Measurements from ENCODE around the gene DNAH10.

The DNAH10 gene

DNA sequence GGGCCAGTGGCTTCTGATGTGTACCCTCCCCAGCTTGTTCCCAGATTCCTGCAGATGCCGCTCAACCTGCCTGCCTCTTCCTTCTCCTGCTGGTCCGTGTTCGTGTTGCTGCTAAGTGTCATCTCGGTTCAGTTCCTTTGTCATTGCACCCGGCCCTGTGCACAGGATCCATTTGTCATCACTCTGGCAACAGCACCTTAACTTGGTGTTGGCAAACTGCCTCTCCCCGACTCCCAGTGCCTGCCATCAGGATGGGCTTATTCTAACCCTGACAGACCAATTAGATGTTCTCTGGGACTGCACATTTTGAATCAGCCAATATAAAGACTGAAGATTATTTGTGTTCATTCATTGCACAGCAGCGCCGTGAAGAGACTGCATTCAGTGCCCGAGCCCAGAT, 137.3 kb downstream of the DNAH10 start:
- POLR2A ChIA-PET = no interaction called here
- no peak overlapping the region for H3K4me3 ChIP-seq (ENCODE audit: low read depth, low read length)
- TF ChIP-seq, protein P1, sequence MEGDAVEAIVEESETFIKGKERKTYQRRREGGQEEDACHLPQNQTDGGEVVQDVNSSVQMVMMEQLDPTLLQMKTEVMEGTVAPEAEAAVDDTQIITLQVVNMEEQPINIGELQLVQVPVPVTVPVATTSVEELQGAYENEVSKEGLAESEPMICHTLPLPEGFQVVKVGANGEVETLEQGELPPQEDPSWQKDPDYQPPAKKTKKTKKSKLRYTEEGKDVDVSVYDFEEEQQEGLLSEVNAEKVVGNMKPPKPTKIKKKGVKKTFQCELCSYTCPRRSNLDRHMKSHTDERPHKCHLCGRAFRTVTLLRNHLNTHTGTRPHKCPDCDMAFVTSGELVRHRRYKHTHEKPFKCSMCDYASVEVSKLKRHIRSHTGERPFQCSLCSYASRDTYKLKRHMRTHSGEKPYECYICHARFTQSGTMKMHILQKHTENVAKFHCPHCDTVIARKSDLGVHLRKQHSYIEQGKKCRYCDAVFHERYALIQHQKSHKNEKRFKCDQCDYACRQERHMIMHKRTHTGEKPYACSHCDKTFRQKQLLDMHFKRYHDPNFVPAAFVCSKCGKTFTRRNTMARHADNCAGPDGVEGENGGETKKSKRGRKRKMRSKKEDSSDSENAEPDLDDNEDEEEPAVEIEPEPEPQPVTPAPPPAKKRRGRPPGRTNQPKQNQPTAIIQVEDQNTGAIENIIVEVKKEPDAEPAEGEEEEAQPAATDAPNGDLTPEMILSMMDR (IDR thresholded peaks at IDR 0.05; ENCODE audit: insufficient read depth, low read length, missing control alignments) = no peak
- no peak for DNase-seq (ENCODE audit: low read depth, low spot score)
- CTCF ChIA-PET = no interaction called here

DNA sequence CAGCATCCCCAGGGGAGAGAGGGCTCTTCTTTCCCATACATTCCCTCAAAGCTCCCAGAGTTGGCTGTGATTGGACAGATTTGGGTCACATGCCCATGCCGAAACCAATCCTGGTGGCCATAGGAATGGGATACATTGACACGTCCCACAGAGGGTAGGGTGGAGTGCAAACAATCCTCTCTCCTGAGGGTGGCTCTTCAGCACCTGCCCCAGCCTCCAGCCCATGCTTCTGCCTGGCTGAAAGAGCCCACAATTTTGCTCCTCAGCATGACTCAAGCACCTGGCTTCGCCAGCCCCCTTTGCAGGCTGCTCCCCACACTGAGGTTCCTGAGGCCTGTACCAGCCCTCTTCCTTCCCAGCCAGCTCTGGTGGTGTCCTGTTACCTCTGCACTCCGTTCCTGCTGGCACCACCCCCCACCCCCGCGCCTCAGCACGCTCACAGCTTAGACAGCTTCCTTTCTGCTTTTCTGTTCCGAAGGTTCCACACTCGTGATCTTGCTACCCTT, 138.8 kb downstream of the DNAH10 start:
- TF ChIP-seq, protein P1 (IDR thresholded peaks at IDR 0.05; ENCODE audit: insufficient read depth, low read length, missing control alignments) = no peak
- no peak for DNase-seq (ENCODE audit: low read depth, low spot score)
- no peak overlapping the region for H3K4me3 ChIP-seq (ENCODE audit: low read depth, low read length)
- ChIA-PET POLR2A (no interaction called here), CTCF (interaction anchor here (1.0 kb wide), 2 partner anchors 83 to 131 kb away, joined by 4 to 5 read pairs; no protein-coding TSS in a partner anchor)

DNA sequence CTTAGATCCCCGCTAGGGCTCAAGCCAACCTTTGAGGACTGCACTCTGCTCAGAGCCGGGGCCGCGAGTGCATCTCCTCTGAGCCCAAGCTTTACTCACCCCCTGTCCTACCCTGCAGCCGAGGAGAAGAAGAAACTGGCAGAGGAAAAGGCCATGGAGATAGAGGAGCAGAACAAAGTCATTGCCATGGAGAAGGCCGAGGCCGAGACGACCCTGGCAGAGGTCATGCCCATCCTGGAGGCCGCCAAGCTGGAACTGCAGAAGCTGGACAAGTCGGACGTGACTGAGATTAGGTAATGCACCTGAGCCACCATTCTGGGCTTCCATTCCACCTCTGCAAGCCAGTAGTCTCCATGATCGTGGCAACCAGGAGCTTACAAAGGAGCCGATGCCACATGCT, 140.7 kb downstream of the DNAH10 start:
- ChIA-PET CTCF (interaction anchor here (3.0 to 4.4 kb wide), 6 partner anchors 11 to 83 kb away, joined by 9 to 51 read pairs (median 26); no protein-coding TSS in a partner anchor), POLR2A (no interaction called here)
- DNase-seq (ENCODE audit: low read depth, low spot score) = no peak
- H3K4me3 ChIP-seq (ENCODE audit: low read depth, low read length) = no peak overlapping the region
- TF ChIP-seq, protein P1 (IDR thresholded peaks at IDR 0.05; ENCODE audit: insufficient read depth, low read length, missing control alignments) = no peak

DNA sequence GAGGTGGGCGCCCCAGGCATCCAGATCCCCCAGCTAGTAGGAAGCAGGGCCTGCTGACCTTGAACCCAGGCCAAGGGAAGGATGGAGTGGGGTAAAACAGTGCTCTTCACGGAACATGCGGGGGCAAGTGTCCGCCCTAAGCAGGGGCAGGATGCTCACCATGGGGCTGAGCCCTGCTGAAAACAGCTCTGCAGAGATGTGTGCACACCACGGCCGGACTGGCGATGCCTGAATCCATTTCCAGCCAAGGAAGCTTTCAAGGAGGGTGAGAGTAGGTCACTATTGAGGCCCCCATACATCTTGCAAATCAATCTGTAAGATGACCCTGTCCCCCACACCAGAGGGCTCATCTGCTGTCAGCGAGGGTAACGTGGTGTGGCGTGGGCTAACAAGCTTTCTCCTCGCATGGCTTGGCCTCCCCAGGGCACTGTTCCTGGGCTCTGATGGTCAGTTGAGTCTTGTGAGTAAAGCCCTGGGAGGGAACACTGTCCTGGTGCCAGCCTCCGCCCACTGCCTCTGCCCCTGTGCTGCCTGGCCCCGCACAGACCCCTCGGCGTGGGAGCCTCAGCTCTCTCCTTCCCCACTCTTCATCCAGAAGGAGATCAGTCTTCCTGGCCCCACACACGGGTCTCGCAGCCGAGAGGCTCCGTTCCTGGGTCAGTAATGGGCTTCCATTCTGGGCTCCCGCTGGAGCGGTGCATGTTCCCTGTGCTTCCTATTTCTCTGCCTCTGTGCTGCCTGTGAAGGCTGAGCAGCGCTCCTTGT, 141.4 kb downstream of the DNAH10 start:
- ChIA-PET POLR2A (no interaction called here), CTCF (interaction anchor here (1.0 to 4.4 kb wide), 10 partner anchors 11 to 95 kb away, joined by 3 to 51 read pairs (median 14); no protein-coding TSS in a partner anchor)
- no peak overlapping the region for H3K4me3 ChIP-seq (ENCODE audit: low read depth, low read length)
- TF ChIP-seq, protein P1 (IDR thresholded peaks at IDR 0.05; ENCODE audit: insufficient read depth, low read length, missing control alignments) = no peak
- no peak for DNase-seq (ENCODE audit: low read depth, low spot score)

DNA sequence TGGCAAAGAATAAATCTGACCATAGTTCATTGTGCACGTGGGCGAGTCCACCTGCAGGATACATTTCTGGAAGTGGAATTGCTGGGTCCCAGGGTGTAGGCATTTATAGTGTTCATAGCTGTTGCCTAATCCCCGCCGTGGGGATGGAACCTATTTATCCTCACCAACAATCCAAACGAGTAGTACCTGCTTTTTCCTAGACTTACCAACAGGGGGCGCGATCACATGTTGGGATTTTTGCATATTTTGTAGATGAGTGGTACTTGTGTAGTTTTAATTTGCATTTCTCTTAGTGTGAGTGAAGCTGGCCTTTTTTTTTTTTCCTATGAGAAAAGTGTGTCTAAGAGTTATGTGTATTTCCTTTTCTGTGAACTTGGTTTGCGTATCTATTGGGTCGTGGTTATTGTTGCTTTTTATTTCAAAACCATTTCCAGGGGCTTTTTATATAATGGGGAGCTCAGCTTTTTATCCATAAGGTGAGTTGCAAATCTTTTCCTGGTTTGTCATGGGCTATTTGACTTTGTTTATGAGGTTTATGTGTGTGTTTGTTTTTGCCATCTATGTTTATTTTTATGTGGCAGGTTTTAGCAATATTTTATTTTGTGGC, 143.3 kb downstream of the DNAH10 start:
- TF ChIP-seq, protein P1 (IDR thresholded peaks at IDR 0.05; ENCODE audit: insufficient read depth, low read length, missing control alignments) = peak; percentile 67
- DNase-seq (ENCODE audit: low read depth, low spot score) = no peak
- CTCF ChIA-PET = interaction anchor here (0.6 to 4.4 kb wide), 30 partner anchors 8 to 862 kb away, joined by 3 to 51 read pairs (median 6); no protein-coding TSS in a partner anchor
- H3K4me3 ChIP-seq (ENCODE audit: low read depth, low read length) = no peak overlapping the region
- POLR2A ChIA-PET = no interaction called here
